BLaER1 (cell line): ENCODE measurements around the gene EIF4A3.

ENCODE experiments used
- H3K27ac ChIP-seq: shearing (Covaris generic); formaldehyde crosslinking; 2 replicates; pipeline ENCODE4 v1.8.1; 2022
- H3K27me3 ChIP-seq: shearing (Covaris generic); formaldehyde crosslinking; 2 replicates; pipeline ENCODE4 v1.8.1; 2022
- H3K36me3 ChIP-seq: shearing (Covaris generic); formaldehyde crosslinking; 2 replicates; pipeline ENCODE4 v1.8.1; 2022
- H3K4me1 ChIP-seq: shearing (Covaris generic); formaldehyde crosslinking; 2 replicates; pipeline ENCODE4 v1.8.1; 2022
- H3K4me2 ChIP-seq: shearing (Covaris generic); formaldehyde crosslinking; 2 replicates; pipeline ENCODE4 v1.8.1; 2022
- H3K4me3 ChIP-seq: shearing (Covaris generic); formaldehyde crosslinking; 2 replicates; pipeline ENCODE4 v1.8.1; 2022
- H3K9ac ChIP-seq: shearing (Covaris generic); formaldehyde crosslinking; 2 replicates; pipeline ENCODE4 v1.8.1; 2022
- H3K9me3 ChIP-seq: shearing (Covaris generic); formaldehyde crosslinking; 2 replicates; pipeline ENCODE4 v1.8.1; 2022
- H4K20me1 ChIP-seq: shearing (Covaris generic); formaldehyde crosslinking; 2 replicates; pipeline ENCODE4 v1.8.1; 2022
- Cebpa-rat ChIP-seq: shearing (Covaris generic); IDR thresholded peaks from 2 replicates; pipeline ENCODE4 v1.8.1; 2022

Gene EIF4A3

GRCh38 chr17:80187090-80187489 lies 40.2 kb upstream of the EIF4A3 start:
- Histone ChIP-seq H3K36me3 (no peaks in the 10 kb centered on the region), H3K27me3 (peaks cover 15% of the 10 kb centered on the region), H3K4me1 (peaks cover 34% of the 10 kb centered on the region), H3K9me3 (no peaks in the 10 kb centered on the region), H3K27ac (no peak overlapping the region), H4K20me1 (no peaks in the 10 kb centered on the region), H3K4me2 (peak overlapping the region; percentile 49), H3K9ac (no peak overlapping the region), H3K4me3 (no peak overlapping the region)
- TF ChIP-seq Cebpa-rat: no peak

GRCh38 chr17:80185968-80186367 lies 39.0 kb upstream of the EIF4A3 start:
- H3K4me3 ChIP-seq: no peak overlapping the region
- peaks cover 12% of the 10 kb centered on the region; the same call in 1 of the 2 replicates for H3K27me3 ChIP-seq
- no peaks in the 10 kb centered on the region for H3K9me3 ChIP-seq
- H3K9ac ChIP-seq: no peak overlapping the region
- H3K27ac ChIP-seq: no peak overlapping the region
- TF ChIP-seq Cebpa-rat: no peak
- H3K4me2 ChIP-seq: no peak overlapping the region
- no peaks in the 10 kb centered on the region for H3K36me3 ChIP-seq
- peaks cover 24% of the 10 kb centered on the region for H3K4me1 ChIP-seq
- H4K20me1 ChIP-seq: no peaks in the 10 kb centered on the region

DNA sequence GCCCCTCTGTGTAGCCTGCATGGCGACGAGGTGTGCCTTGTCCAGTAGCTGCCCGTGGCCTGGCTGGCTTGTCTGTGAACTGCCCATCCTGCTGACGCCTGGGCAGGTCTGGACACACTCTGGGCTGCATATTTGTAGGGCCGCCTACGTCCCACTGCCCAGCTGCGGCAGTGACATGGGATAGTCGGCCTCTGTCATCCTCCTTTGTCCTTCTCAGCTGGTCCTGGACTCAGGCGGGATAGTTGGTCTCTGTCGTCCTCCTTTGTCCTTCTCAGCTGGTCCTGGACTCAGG lies 37.4 kb upstream of the EIF4A3 start:
- H3K4me2 ChIP-seq: no peak overlapping the region
- H3K4me3 ChIP-seq: no peak overlapping the region
- H3K4me1 ChIP-seq: peaks cover 19% of the 10 kb centered on the region
- no peak for TF ChIP-seq Cebpa-rat
- H3K36me3 ChIP-seq: no peaks in the 10 kb centered on the region
- H3K9me3 ChIP-seq: no peaks in the 10 kb centered on the region
- H4K20me1 ChIP-seq: no peaks in the 10 kb centered on the region
- no peak overlapping the region for H3K27ac ChIP-seq
- H3K9ac ChIP-seq: no peak overlapping the region
- H3K27me3 ChIP-seq: peaks cover 6% of the 10 kb centered on the region; the same call in 1 of the 2 replicates

DNA sequence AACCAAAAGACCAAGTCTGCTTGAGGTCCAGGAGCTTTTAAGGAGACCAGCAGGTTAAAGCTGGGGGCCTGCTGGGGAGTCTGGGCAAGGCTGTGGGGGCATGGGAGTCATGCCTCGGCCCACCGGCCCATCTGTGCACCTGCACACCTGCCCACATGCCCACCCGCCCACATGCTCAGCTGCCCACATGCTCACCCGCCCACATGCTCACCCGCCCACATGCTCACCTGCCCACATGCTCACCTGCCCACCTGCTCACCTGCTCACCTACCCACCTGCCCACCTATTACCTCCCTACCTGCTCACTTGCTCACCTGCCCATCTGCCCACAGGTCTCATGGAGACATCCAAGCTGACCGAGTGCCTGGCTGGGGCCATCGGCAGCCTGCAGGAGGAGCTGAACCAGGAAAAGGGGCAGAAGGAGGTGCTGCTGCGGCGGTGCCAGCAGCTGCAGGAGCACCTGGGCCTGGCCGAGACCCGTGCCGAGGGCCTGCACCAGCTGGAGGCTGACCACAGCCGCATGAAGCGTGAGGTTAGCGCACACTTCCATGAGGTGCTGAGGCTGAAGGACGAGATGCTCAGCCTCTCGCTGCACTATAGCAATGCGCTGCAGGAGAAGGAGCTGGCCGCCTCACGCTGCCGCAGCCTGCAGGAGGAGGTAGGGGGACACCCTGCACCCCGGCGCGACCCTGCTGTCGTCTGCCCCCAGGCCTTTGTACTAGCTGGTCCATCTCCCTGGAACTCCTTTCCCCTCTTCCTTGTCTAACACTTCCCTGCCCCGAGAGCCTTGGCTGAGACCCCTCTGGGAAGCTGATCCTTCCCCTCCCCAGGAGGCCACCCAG lies 36.9 kb upstream of the EIF4A3 start:
- H3K4me3 ChIP-seq: no peak overlapping the region
- no peaks in the 10 kb centered on the region for H4K20me1 ChIP-seq
- H3K27ac ChIP-seq: no peak overlapping the region
- H3K9ac ChIP-seq: no peak overlapping the region
- H3K9me3 ChIP-seq: no peaks in the 10 kb centered on the region
- H3K27me3 ChIP-seq: peaks cover under 1% of the 10 kb centered on the region; the same call in 1 of the 2 replicates
- no peak for TF ChIP-seq Cebpa-rat
- peaks cover 19% of the 10 kb centered on the region for H3K4me1 ChIP-seq
- H3K36me3 ChIP-seq: no peaks in the 10 kb centered on the region
- H3K4me2 ChIP-seq: no peak overlapping the region

DNA sequence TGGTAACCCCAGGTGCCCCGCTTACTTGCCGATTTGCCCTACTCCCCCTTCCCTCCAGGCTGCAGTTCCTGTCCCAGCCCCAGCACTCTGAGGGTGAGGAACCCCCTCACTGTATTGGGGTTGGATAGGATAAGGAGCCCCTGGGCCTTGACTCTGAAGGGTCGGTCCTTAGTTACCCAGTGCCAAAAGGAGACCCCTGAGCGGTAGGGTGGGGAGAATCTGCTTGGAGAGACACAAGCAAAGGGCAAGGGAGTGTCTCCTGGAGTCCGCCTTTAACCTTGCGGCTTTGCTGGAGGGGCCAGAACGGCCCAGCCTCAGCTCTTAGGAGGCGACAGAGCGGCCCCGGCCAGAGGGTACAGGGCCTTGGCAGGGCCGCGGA lies 35.9 kb upstream of the EIF4A3 start:
- Histone ChIP-seq H3K9ac (no peak overlapping the region), H3K27me3 (no peaks in the 10 kb centered on the region), H3K36me3 (no peaks in the 10 kb centered on the region), H4K20me1 (no peaks in the 10 kb centered on the region), H3K4me1 (peaks cover 10% of the 10 kb centered on the region), H3K4me2 (no peak overlapping the region), H3K27ac (no peak overlapping the region), H3K9me3 (no peaks in the 10 kb centered on the region), H3K4me3 (no peak overlapping the region)
- no peak for TF ChIP-seq Cebpa-rat

- Histone ChIP-seq H3K4me2 (no peak overlapping the region), H3K9ac (no peak overlapping the region), H3K4me3 (no peak overlapping the region), H3K9me3 (no peaks in the 10 kb centered on the region), H3K4me1 (peaks cover 4% of the 10 kb centered on the region), H4K20me1 (no peaks in the 10 kb centered on the region), H3K27me3 (no peaks in the 10 kb centered on the region), H3K27ac (no peak overlapping the region), H3K36me3 (no peaks in the 10 kb centered on the region)
- TF ChIP-seq Cebpa-rat: no peak
Measured at GRCh38 chr17:80182118-80182844, 35.4 kb upstream of the EIF4A3 start.

DNA sequence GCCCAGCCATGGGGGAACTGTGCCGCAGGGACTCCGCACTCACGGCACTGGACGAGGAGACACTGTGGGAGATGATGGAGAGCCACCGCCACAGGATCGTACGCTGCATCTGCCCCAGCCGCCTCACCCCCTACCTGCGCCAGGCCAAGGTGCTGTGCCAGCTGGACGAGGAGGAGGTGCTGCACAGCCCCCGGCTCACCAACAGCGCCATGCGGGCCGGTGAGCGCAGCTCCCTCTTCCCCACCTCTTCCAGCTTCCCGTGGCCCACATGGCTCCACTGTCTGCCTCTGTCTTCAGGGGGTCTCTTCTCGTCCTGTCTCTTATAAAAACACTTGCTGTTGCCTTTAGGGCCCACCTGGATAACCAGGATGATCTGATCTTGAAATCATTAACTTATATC lies 34.5 kb upstream of the EIF4A3 start:
- TF ChIP-seq Cebpa-rat: no peak
- H3K4me1 ChIP-seq: no peaks in the 10 kb centered on the region
- H3K27ac ChIP-seq: no peak overlapping the region
- H3K4me2 ChIP-seq: no peak overlapping the region
- no peaks in the 10 kb centered on the region for H3K9me3 ChIP-seq
- H3K27me3 ChIP-seq: no peaks in the 10 kb centered on the region
- H3K9ac ChIP-seq: no peak overlapping the region
- H3K36me3 ChIP-seq: no peaks in the 10 kb centered on the region
- H4K20me1 ChIP-seq: no peaks in the 10 kb centered on the region
- no peak overlapping the region for H3K4me3 ChIP-seq

- Histone ChIP-seq H4K20me1 (no peaks in the 10 kb centered on the region), H3K27me3 (no peaks in the 10 kb centered on the region), H3K4me2 (no peak overlapping the region), H3K27ac (no peak overlapping the region), H3K4me1 (no peaks in the 10 kb centered on the region), H3K9ac (no peak overlapping the region), H3K4me3 (no peak overlapping the region), H3K9me3 (no peaks in the 10 kb centered on the region), H3K36me3 (no peaks in the 10 kb centered on the region)
- no peak for TF ChIP-seq Cebpa-rat
Measured at GRCh38 chr17:80180192-80180591, 33.3 kb upstream of the EIF4A3 start.

DNA sequence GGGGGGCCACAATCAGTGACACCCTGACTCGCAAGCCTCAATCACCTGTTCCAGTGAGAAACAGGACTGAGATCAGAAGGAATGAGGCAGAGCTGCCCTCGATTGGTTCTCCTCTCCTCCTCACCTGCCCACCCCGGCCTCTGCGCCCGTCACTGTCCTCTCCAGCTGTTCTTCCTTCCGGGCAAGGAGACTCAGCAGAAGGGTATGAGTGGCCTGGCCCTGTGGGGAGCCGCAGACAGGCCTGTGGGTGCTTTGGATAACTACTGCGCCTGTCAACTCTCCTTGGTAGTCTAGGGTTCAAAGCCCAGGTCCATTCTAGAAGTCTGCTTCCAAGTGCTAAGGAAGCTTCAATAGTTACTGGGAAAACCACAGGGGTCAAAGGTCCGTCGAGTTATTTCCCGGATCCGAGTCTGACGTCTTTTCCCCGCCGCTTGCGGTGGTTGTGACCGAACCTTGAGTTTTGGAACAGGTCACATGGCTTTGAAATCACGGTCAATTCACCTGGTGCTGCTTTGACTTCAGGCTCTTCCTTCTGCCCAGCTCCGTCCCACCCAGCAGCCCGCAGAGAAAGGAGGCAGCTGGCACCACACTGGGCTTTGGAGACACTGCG lies 31.2 kb upstream of the EIF4A3 start:
- H3K9ac ChIP-seq: no peak overlapping the region
- no peaks in the 10 kb centered on the region for H3K9me3 ChIP-seq

DNA sequence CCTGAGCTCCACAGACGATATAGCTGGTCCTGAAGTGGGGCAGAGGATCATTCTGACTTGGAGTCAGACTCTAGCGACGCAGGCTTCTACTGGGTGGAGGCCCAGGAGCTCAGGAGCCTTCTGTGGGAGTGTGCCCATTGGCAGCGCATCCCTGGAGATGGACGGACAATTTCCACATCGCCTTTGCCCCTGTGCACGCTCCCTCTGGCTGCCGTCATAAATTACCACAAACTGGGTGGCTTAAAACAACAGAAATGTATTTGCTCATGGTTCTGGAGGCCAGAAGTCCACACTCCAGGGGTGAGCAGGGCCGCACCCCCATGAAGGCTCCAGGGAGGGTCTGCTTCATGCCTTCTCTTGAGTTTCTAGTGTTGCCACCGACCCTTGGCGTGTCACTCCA lies 29.8 kb upstream of the EIF4A3 start:
- Histone ChIP-seq H3K27ac (no peak overlapping the region), H3K4me1 (no peaks in the 10 kb centered on the region), H3K36me3 (no peaks in the 10 kb centered on the region), H3K9ac (no peak overlapping the region), H3K4me3 (no peak overlapping the region), H3K9me3 (no peaks in the 10 kb centered on the region), H4K20me1 (no peaks in the 10 kb centered on the region), H3K4me2 (no peak overlapping the region), H3K27me3 (no peaks in the 10 kb centered on the region)
- no peak for TF ChIP-seq Cebpa-rat

More for the DNA sequence above, 31.2 kb upstream of the EIF4A3 start:
- no peak overlapping the region for H3K27ac ChIP-seq
- H3K4me3 ChIP-seq: no peak overlapping the region
- H3K36me3 ChIP-seq: no peaks in the 10 kb centered on the region
- no peaks in the 10 kb centered on the region for H3K27me3 ChIP-seq
- H3K4me1 ChIP-seq: no peaks in the 10 kb centered on the region
- H4K20me1 ChIP-seq: no peaks in the 10 kb centered on the region
- TF ChIP-seq Cebpa-rat: no peak
- no peak overlapping the region for H3K4me2 ChIP-seq
